Stimulated activated CD8-positive, alpha-beta memory T cell treated with anti-CD3 and anti-CD28 coated beads, Interleukin-15, amount 100 ng/mL, for 48 hours (primary cell): ENCODE measurements around the gene CPT1B.
A peak's percentile ranks its signal among the peaks of the same experiment; 100 is the strongest.
"Not testable (repeated sequence)": the region's sequence is repeated elsewhere in the genome, so short reads cannot be mapped to it uniquely, and the experiment has no call there.

Experiments
- DNase-seq, 2 donors: peaks; one replicate each; pipeline ENCODE4 v3.0.0-alpha.2; 2020; ENCODE audit warnings: low read depth in 2 of 2

Gene CPT1B

DNA sequence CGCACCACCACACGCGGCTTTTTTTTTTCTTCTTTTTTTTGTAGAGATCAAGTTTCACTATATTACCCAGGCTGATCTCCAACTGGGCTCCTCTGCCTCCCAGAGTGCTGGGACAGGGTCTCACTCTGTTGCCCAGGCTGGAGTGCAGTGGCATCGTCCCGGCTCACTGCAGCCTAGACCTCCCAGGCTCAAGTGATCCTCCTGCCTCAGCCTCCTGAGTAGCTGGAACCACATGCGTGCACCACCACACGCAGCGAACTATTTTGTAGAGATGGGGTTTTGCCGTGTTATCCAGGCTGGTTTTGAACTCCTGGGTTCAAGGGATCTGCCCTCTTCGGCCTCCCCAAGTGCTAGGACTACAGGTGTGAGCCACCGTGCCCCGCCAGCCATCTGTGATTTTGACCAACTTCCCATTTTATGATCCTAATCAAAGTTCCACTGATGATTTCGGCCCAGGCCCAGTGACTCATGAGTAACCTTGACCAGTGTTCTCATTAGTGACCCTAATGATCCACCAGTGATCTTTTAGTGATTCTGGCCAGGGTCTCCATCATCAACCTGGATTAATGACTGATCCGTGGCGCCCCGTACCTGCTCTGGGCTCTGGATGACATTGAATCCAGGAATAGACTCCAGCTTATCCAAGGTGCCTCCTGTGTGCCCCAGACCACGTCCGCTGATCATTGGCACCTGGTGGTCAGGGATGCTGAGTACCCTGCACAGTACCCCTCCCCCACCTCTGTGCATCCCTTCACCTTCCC lies 50.1 kb downstream of the CPT1B start:
- DNase-seq: no peak

GRCh38 chr22:50526834-50527801 lies 51.1 kb downstream of the CPT1B start:
- DNase-seq: no peak

DNA sequence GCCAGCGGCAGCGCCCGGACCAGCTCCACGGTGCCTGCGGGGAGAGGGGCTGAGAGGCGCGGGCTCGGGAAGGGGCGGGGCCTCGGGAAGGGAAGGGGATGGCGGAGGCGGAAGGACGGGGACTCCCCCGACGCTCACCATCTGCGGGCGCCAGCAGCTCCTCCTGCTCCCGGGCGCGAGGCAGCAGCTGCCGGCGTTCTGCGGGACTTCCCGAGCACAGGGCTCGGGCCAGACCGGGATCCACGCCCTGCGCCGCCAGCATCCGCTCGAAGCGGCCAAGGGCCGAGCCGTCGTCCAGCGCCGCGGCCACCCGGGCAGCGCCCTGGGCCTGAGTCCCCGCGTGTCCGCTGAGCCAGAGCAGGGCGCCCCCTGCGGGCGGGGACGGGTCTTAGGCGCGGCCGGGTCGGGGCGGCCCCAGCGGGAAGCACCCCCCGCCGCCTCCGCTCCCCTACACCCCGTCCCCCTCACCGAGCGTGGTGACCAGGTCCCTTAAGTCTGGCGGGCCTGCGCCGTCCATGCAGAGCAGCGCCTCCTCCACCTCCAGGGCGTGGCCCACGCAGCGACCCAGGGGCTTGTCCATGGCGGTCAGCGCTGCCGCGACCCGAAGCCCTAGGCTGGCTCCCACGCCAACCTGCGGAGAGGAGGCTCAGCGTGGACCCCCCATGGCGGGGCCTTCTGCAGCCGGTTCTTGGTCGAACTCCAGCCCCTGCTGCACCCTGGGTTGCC lies 52.0 kb downstream of the CPT1B start:
- DNase-seq: peak; percentile 83 to 85

- no peak for DNase-seq
Observed at GRCh38 chr22:50525858-50526107, 52.4 kb downstream of the CPT1B start.

DNA sequence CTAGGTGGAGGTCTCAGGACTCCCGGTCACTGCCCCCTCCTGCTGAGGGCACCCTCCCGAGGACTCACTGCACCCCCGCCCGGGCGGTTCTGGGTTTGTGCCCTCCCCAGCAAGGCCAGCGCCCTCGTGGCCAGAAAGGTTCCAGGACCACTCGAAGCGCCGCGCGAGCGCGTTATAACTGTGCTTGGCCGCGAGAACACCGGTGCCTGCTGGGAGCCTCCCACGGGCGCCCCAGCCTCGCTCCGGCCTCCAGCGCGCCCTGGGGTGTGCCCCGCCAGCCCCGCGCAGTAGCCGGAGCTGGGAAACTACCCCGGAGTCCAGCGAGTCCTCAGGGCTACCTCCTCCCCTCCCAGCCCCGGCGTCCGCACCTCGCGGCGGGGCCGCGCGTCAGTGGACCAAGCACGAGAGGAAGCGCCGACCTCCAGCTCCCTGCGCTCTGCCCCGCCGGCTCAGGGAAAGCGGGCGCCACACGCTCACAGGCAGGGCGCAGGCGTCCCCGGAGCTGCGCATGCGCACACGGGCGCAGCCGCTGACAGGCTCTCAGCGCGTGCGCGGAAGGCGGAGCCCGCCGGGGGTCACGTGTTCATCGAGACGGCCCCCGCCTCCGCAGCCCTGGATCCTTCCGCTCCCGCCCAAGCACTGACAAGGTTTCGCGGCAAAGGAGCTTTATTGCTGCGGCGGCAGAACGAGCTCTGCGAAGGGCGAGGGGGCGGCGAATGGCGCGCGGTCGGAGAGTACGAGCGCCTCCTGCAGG lies 52.9 kb downstream of the CPT1B start, which contains the start of gene SCO2:
SCO2 (minus strand) TSS at position 495 of the 754 bp plus-strand sequence. CDS start 1,187 bp downstream, outside the sequence.
- peak; percentile 94 to 96 for DNase-seq

GRCh38 chr22:50524676-50525103 lies 53.5 kb downstream of the CPT1B start:
- DNase-seq: no peak

- no peak for DNase-seq
Observed at GRCh38 chr22:50523806-50524675, 54.2 kb downstream of the CPT1B start.

GRCh38 chr22:50523458-50523805 lies 54.8 kb downstream of the CPT1B start:
- DNase-seq: no peak

DNA sequence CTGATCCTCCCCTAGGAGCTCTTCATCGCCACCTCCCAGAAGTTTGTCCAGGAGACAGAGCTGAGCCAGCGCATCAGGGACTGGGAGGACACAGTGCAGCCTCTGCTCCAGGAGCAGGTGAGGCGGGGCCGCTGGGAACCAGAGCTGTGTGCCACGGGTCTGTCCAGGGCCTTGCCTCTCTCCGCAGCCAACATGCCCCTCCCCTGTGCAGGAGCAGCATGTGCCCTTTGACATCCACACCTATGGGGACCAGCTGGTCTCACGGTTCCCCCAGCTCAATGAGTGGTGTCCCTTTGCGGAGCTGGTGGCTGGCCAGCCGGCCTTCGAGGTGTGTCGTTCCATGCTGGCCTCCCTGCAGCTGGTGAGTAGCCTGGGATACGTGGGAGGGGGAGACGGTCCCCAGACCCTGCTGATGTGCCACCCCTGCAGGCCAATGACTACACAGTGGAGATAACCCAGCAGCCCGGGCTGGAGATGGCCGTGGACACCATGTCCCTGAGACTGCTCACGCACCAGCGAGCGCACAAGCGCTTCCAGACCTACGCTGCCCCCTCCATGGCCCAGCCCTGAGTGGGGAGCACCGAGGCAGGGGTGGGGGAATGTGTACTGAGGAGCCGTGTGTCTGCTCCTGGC lies 55.3 kb downstream of the CPT1B start:
- DNase-seq: no peak

DNA sequence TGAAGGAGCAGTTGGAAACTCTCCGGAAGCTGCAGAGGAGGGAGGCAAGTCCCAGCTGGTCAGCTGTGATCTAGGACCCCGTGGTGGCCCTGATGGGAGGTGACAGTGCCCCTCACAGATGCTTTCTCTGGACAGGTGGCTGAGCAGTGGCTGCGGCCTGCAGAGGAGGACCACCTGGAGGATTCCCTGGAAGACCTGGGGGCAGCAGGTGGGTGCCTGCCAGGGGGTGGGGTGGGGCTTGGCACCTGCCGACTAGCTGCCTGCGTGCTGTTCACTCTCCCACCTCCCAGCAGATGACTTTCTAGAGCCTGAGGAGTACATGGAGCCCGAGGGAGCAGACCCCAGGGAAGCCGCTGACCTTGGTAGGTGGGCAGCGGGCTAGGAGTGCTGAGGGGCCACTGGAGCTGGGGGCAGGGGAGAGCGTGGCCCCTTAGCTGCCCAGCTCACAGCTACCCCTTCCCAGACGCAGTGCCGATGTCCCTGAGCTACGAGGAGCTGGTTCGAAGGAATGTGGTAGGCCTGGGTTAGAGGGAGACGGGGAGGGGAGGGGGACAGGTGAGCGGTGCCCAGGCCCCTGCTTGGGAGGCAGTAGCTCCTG lies 55.9 kb downstream of the CPT1B start:
- DNase-seq: no peak

- DNase-seq: no peak
Observed at GRCh38 chr22:50521710-50522109, 56.5 kb downstream of the CPT1B start.

- no peak for DNase-seq
Observed at GRCh38 chr22:50520826-50521453, 57.3 kb downstream of the CPT1B start.

GRCh38 chr22:50520184-50520583 lies 58.0 kb downstream of the CPT1B start:
- not testable (repeated sequence) for DNase-seq

DNA sequence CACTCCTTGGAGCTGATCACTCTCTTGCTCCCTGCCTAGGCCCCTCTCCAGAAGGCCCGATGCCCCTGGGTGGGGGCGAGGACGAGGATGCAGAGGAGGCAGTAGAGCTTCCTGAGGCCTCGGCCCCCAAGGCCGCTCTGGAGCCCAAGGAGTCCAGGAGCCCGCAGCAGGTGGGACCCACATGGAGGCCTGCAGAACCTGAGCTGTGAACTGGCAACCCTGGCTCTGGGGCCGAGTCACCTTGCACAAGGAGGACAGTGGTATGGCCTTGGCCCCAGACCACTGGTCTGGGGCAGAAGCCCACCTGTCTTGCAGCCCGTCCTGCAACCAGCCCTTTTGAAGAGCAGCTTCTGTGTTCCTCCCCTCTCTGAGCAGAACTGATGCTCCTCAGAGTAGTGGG lies 59.1 kb downstream of the CPT1B start:
- DNase-seq: no peak
